Measurements from ENCODE around the gene ZNF132.

ZNF132 gene

DNA sequence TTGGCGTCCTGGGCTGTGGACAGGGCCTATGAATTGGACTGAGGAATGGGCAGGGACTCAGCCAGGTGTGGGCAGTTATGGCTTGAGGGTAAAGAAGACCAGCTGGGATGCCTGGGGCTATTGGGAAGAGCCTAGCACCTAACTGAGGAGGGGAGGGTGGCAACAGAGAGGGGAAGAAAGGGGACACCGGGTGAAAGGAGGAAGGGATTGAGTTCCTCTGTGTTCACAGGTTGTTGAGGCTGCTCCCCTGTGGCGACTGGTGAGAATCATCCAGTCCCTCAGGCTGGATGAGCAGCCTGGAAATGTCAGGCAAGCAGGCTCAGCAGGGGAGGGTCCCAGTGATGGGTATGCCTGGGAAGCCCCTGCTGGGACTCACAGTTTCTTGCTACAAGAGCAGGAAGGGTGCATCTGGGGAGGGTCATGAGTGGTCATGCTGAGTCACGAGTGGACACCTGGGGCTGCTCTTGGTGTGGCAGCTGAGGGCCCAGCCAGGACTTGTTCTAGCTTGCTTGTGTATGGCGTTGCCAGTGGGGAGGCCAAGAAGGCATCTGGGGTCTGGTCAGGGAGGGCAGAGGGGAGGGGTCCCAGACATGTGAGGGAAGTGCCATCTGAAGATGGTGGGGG lies 28.4 kb upstream of the ZNF132 start (continued):
- no peak for TF ChIP-seq ZNF555 (tag by site-specific recombination; conservative IDR thresholded peaks at IDR 0.05)
- TF ChIP-seq, protein P1, sequence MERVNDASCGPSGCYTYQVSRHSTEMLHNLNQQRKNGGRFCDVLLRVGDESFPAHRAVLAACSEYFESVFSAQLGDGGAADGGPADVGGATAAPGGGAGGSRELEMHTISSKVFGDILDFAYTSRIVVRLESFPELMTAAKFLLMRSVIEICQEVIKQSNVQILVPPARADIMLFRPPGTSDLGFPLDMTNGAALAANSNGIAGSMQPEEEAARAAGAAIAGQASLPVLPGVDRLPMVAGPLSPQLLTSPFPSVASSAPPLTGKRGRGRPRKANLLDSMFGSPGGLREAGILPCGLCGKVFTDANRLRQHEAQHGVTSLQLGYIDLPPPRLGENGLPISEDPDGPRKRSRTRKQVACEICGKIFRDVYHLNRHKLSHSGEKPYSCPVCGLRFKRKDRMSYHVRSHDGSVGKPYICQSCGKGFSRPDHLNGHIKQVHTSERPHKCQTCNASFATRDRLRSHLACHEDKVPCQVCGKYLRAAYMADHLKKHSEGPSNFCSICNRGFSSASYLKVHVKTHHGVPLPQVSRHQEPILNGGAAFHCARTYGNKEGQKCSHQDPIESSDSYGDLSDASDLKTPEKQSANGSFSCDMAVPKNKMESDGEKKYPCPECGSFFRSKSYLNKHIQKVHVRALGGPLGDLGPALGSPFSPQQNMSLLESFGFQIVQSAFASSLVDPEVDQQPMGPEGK (tag by site-specific recombination; IDR thresholded peaks at IDR 0.05): no peak
- no peak for TF ChIP-seq ZNF843 (tag by site-specific recombination; IDR thresholded peaks at IDR 0.05)
- no peak for TF ChIP-seq ZNF837 (tag by site-specific recombination; IDR thresholded peaks at IDR 0.05)
- TF ChIP-seq ZNF138 (tag by site-specific recombination; IDR thresholded peaks at IDR 0.05; ENCODE audit: borderline replicate concordance): no peak
- no peak for TF ChIP-seq HOXD13 (CRISPR knock-in tag; IDR thresholded peaks at IDR 0.05; ENCODE audit: borderline replicate concordance)
- no peak for TF ChIP-seq KLF7 (tag by site-specific recombination; IDR thresholded peaks at IDR 0.05; ENCODE audit: borderline replicate concordance)
- TF ChIP-seq ZNF133 (tag by site-specific recombination; IDR thresholded peaks at IDR 0.05): no peak
- no peak for TF ChIP-seq ZNF747 (tag by site-specific recombination; IDR thresholded peaks at IDR 0.05)
- TF ChIP-seq ZNF366 (tag by site-specific recombination; conservative IDR thresholded peaks at IDR 0.05): 0 out of 2 replicates have a peak, but pooled peaks have one; percentile 21

DNA sequence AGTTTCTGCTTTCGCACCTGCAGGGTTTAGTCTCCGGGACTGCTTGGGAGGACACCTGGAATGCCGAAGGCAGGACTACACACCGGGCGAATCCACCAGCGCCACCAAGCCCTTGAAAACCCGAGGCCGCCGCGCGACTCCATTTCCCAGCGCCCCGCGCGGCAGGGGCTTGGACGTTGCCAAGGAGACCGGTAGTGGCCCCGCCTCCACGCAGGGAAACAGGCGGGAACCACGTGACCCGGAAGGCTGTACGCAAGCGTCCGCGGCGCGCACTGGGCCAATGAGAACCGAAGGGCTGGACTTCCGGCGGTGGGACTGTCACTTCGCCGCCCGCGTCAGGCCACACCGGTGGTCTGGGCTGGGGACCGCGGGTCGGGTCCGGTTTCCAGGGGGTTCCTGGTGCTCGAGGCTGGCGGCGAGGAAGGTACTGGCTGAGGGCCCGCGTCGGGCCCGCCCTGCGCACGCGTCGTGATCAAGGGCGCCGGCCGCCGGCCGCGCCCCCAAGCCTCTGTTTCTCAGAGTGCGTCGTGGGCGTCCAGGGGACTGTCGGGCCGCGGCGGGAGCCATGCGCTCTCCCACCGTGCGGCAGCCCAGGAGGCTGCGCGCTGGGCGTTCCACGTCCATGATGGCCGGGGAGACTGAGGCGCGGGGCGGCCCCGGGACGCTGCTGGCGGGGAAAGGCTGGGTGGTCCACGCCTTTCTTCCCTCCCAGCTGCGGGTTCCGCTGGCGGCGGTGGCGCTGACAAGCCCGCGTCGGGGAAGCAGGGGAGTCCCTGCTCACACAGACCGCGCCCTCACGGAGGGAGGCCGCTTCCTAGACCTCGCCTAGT lies 27.0 kb upstream of the ZNF132 start, which contains the start of gene ZNF324:
ZNF324 (plus strand) TSS at position 321 of the 830 bp plus-strand sequence. CDS start 2,106 bp downstream, outside the sequence.
- CTCF ChIA-PET: interaction anchor here (0.8 to 1.7 kb wide), 3 partner anchors 12 to 53 kb away, joined by 3 to 11 read pairs (median 3); partner anchors contain the start of gene ZBTB45
- no peaks in the 10 kb centered on the region for H3K9me3 ChIP-seq (ENCODE audit: control insufficient read depth, insufficient read depth, low read depth, low read length)
- no peaks in the 10 kb centered on the region; the same call in 1 of the 2 replicates for H3K4me1 ChIP-seq (ENCODE audit: control insufficient read depth, insufficient read depth, low read length)
- peak within 1 kb of the TSS; percentile 74; the same call in 1 of the 2 replicates for H3K27ac ChIP-seq (ENCODE audit: extremely low read depth, low read depth, low read length)
- peak within 1 kb of the TSS; percentile 97 for H3K4me3 ChIP-seq (ENCODE audit: low read depth, low read length)
- POLR2A ChIA-PET: interaction anchor here (0.8 to 2.6 kb wide), 6 partner anchors 9 to 140 kb away, joined by 3 to 10 read pairs (median 5); partner anchors contain the start of genes ZBTB45, ZNF324B, ZNF446 and ZNF584
- H3K36me3 ChIP-seq (ENCODE audit: control insufficient read depth in 2 of 2, insufficient read depth in 1 of 2, low read length in 2 of 2): peaks cover 0 to 29% of the 10 kb centered on the region in 2 experiments
- TF ChIP-seq ZIC2 (tag by site-specific recombination; IDR thresholded peaks at IDR 0.05): peak; percentile 77
- peak; percentile 49 for TF ChIP-seq EGR2 (tag by site-specific recombination; IDR thresholded peaks at IDR 0.05; ENCODE audit: low read depth)
- 0 out of 2 replicates have a peak, but pooled peaks have one; percentile 54 for TF ChIP-seq KLF16 (tag by site-specific recombination; IDR thresholded peaks at IDR 0.05)
- TF ChIP-seq ZXDB (tag by site-specific recombination; IDR thresholded peaks at IDR 0.05): peak; percentile 69
- TF ChIP-seq ZBTB8A (tag by site-specific recombination; IDR thresholded peaks at IDR 0.05): no peak; the same call in 1 of the 2 replicates
- TF ChIP-seq ZNF211 (tag by site-specific recombination; IDR thresholded peaks at IDR 0.05; ENCODE audit: low read depth): no peak
- no peak for TF ChIP-seq ZNF140 (tag by site-specific recombination; IDR thresholded peaks at IDR 0.05)
- no peak for TF ChIP-seq ZNF114 (tag by site-specific recombination; IDR thresholded peaks at IDR 0.05)
- TF ChIP-seq ZNF48 (tag by site-specific recombination; IDR thresholded peaks at IDR 0.05): no peak
- no peak for TF ChIP-seq ZNF530 (tag by site-specific recombination; IDR thresholded peaks at IDR 0.05; ENCODE audit: low read depth)
- no peak for TF ChIP-seq ZNF521 (tag by site-specific recombination; IDR thresholded peaks at IDR 0.05)
- TF ChIP-seq ZBTB21 (tag by site-specific recombination; IDR thresholded peaks at IDR 0.05): no peak
- TF ChIP-seq, protein P2, sequence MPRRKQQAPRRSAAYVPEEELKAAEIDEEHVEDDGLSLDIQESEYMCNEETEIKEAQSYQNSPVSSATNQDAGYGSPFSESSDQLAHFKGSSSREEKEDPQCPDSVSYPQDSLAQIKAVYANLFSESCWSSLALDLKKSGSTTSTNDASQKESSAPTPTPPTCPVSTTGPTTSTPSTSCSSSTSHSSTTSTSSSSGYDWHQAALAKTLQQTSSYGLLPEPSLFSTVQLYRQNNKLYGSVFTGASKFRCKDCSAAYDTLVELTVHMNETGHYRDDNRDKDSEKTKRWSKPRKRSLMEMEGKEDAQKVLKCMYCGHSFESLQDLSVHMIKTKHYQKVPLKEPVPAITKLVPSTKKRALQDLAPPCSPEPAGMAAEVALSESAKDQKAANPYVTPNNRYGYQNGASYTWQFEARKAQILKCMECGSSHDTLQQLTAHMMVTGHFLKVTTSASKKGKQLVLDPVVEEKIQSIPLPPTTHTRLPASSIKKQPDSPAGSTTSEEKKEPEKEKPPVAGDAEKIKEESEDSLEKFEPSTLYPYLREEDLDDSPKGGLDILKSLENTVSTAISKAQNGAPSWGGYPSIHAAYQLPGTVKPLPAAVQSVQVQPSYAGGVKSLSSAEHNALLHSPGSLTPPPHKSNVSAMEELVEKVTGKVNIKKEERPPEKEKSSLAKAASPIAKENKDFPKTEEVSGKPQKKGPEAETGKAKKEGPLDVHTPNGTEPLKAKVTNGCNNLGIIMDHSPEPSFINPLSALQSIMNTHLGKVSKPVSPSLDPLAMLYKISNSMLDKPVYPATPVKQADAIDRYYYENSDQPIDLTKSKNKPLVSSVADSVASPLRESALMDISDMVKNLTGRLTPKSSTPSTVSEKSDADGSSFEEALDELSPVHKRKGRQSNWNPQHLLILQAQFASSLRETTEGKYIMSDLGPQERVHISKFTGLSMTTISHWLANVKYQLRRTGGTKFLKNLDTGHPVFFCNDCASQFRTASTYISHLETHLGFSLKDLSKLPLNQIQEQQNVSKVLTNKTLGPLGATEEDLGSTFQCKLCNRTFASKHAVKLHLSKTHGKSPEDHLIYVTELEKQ (tag by site-specific recombination; IDR thresholded peaks at IDR 0.05; ENCODE audit: borderline replicate concordance): no peak
- 0 out of 2 replicates have a peak, but pooled peaks have one; percentile 44 for TF ChIP-seq KLF8 (tag by site-specific recombination; IDR thresholded peaks at IDR 0.05)
- no peak for TF ChIP-seq ZNF664 (tag by site-specific recombination; IDR thresholded peaks at IDR 0.05)
- no peak for TF ChIP-seq ZNF585B (tag by site-specific recombination; IDR thresholded peaks at IDR 0.05)
- TF ChIP-seq ZNF555 (tag by site-specific recombination; conservative IDR thresholded peaks at IDR 0.05): no peak
- TF ChIP-seq YY2 (tag by site-specific recombination; IDR thresholded peaks at IDR 0.05): peak; percentile 66; the same call in 1 of the 2 replicates
- no peak for TF ChIP-seq ZNF121 (tag by site-specific recombination; IDR thresholded peaks at IDR 0.05)
- TF ChIP-seq ZNF416 (tag by site-specific recombination; IDR thresholded peaks at IDR 0.05): no peak
- no peak for TF ChIP-seq ZNF610 (tag by site-specific recombination; IDR thresholded peaks at IDR 0.05; ENCODE audit: borderline replicate concordance)
- TF ChIP-seq KLF10 (tag by site-specific recombination; IDR thresholded peaks at IDR 0.05): peak; percentile 79
- TF ChIP-seq KLF7 (tag by site-specific recombination; IDR thresholded peaks at IDR 0.05; ENCODE audit: borderline replicate concordance): no peak
